ENCODE data around the gene ATP11A. TPM values are rescaled to one million over a fixed set of nuclear protein-coding genes. Genes with fewer than 3 reads are reported as not detected.

ATP11A gene
- total and polyA plus RNA-seq, 10 of the 15 experiments (the other 5 are each of a cell fraction or from before 2014, with no cell fraction given), result 1.4 to 69.6 (median 14.4) TPM

DNA sequence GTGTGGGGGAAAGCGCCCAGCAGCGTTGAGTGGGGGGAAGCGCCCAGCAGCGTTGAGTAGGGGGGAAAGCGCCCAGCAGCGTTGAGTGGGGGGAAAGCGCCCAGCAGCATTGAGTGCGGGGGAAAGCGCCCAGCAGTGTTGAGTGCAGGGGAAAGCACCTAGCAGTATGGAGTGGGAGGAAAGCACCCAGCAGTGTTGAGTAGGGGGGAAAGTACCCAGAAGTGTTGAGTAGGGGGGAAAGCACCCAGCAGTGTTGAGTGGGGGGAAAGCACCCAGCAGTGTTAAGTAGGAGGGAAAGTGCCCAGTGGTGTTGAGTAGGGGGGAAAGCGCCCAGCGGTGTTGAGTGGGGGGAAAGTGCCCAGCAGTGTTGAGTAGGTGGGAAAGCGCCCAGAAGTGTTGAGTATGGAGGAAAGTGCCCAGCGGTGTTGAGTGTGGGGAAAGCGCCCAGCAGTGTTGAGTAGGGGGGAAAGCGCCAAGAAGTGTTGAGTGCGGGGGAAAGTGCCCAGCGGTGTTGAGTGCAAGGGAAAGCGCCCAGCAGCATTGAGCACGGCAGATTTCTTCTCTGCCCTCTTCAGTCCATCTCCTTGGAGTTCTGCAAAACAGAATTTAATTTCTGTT lies 138.4 kb downstream of the ATP11A start (continued):
- TF ChIP-seq, protein P1, sequence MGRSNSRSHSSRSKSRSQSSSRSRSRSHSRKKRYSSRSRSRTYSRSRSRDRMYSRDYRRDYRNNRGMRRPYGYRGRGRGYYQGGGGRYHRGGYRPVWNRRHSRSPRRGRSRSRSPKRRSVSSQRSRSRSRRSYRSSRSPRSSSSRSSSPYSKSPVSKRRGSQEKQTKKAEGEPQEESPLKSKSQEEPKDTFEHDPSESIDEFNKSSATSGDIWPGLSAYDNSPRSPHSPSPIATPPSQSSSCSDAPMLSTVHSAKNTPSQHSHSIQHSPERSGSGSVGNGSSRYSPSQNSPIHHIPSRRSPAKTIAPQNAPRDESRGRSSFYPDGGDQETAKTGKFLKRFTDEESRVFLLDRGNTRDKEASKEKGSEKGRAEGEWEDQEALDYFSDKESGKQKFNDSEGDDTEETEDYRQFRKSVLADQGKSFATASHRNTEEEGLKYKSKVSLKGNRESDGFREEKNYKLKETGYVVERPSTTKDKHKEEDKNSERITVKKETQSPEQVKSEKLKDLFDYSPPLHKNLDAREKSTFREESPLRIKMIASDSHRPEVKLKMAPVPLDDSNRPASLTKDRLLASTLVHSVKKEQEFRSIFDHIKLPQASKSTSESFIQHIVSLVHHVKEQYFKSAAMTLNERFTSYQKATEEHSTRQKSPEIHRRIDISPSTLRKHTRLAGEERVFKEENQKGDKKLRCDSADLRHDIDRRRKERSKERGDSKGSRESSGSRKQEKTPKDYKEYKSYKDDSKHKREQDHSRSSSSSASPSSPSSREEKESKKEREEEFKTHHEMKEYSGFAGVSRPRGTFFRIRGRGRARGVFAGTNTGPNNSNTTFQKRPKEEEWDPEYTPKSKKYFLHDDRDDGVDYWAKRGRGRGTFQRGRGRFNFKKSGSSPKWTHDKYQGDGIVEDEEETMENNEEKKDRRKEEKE (IDR thresholded peaks at IDR 0.05), result no peak
- no peak for TF ChIP-seq SREBF2 (IDR thresholded peaks at IDR 0.05; ENCODE audit: low read length)
- TF ChIP-seq NFYA (IDR thresholded peaks at IDR 0.05; ENCODE audit: borderline replicate concordance, low read depth, low read length), result no peak
- 0 out of 2 replicates have a peak, but pooled peaks have one; percentile 9 for TF ChIP-seq CBX5 (IDR thresholded peaks at IDR 0.05; ENCODE audit: low read depth)
- TF ChIP-seq EGR1 (IDR thresholded peaks at IDR 0.05; ENCODE audit: borderline replicate concordance in 1 of 2, low read depth in 2 of 2, low read length in 2 of 2), result peak in 1 of 2 experiments; percentile 12; a peak in 1 of 3 replicates
- TF ChIP-seq, protein P2, sequence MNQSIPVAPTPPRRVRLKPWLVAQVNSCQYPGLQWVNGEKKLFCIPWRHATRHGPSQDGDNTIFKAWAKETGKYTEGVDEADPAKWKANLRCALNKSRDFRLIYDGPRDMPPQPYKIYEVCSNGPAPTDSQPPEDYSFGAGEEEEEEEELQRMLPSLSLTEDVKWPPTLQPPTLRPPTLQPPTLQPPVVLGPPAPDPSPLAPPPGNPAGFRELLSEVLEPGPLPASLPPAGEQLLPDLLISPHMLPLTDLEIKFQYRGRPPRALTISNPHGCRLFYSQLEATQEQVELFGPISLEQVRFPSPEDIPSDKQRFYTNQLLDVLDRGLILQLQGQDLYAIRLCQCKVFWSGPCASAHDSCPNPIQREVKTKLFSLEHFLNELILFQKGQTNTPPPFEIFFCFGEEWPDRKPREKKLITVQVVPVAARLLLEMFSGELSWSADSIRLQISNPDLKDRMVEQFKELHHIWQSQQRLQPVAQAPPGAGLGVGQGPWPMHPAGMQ (IDR thresholded peaks at IDR 0.05; ENCODE audit: borderline replicate concordance), result no peak
- TF ChIP-seq, protein P3, sequence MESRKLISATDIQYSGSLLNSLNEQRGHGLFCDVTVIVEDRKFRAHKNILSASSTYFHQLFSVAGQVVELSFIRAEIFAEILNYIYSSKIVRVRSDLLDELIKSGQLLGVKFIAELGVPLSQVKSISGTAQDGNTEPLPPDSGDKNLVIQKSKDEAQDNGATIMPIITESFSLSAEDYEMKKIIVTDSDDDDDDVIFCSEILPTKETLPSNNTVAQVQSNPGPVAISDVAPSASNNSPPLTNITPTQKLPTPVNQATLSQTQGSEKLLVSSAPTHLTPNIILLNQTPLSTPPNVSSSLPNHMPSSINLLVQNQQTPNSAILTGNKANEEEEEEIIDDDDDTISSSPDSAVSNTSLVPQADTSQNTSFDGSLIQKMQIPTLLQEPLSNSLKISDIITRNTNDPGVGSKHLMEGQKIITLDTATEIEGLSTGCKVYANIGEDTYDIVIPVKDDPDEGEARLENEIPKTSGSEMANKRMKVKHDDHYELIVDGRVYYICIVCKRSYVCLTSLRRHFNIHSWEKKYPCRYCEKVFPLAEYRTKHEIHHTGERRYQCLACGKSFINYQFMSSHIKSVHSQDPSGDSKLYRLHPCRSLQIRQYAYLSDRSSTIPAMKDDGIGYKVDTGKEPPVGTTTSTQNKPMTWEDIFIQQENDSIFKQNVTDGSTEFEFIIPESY (IDR thresholded peaks at IDR 0.05), result peak; percentile 91; the same call in 1 of the 2 replicates

All from GM12878 (cell line).